SKM-1 treated with dmso at 0.1 percent for 144 hours (cell line): ENCODE data around the gene RAET1G.
"Not testable (repeated sequence)": the region's sequence is repeated elsewhere in the genome, so short reads cannot be mapped to it uniquely, and the experiment has no call there.

Source experiments
- DNase-seq: peaks from one replicate; lab custom pipeline; 2025; ENCODE audit not compliant: unreplicated experiment; lab: John Stamatoyannopoulos, UW

RAET1G gene

DNA sequence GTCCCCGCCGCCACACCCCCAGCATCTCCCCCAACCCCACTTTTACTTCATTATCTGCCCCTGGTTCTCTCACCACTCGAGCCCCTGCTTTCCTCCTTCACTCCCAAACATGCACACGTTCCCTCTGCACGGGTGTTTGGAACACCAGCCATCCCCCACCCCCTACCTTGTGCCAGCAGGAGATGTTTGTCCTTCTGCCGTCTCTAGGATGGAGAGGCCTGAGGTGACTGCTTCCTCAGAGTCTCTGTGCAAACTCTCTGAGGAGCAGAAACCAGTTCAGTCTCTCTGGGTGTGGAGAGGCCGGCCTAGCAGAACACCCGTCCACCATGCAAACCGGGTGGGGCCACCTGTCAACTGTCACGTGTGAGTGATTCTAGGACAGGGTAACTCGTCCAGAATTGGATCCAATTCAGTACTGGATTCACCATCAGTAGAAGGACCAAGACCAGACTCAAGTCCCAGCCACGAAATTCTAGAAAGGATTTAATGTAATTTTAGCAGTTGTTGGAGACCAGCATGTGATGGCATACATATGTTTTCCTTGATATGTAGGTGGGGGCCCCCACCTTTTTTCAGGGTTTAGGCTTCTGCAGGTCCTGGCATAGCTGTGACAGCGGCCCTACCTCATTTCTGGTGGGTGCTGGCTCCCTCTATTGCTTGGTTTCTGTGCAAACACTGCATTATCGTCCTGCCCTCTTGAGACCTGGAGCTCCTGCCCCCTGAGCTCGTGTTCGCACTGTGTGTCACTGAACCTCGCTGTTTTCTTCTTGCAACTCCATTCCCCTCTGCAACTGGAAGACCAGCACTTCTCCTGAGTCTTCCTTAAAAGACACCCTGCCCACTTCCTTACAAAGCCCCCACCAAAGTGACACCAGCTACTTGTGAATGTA lies 24.8 kb downstream of the RAET1G start, which contains the start of gene RAET1E:
TSS of gene RAET1E (minus strand) at position 259 of the 890 bp plus-strand sequence. CDS start 7,212 bp downstream, outside the sequence.
- DNase-seq: no peak

DNA sequence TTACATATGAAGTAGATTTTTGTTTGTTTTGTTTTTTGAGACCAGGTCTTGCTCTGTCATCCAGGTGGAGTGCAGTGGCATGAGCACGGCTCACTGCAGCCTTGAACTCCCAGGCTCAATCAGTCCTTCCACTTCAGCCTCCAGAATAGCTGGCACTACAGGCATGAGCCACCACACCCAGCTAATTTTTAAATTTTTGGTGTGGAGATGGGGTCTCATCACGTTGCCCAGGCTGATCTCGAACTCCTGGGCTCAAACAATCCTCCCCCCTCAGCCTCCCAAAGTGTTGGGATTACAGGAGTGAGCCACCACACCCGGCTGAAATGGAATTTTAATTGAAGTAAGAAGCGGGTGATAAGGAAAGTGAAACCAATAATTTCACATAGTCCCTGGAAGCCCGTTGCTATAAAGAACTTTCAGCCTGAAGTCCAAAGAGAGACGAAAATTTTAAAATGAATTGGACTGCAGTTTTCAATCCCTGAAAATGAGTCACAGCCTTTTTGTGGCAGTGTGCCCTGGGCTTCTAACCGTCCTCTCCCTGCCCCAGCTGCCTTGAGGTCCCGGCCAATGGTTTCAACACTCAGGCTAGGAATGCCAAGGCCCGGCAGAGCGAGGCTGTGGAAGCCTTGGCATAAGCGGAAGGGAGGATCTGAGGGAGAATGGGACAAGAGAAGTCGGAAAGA lies 25.8 kb downstream of the RAET1G start:
- no peak for DNase-seq

GRCh38 chr6:149896491-149896890 lies 26.4 kb downstream of the RAET1G start:
- DNase-seq: no peak

- DNase-seq: no peak
Measured at GRCh38 chr6:149895833-149896271, 27.1 kb downstream of the RAET1G start.

DNA sequence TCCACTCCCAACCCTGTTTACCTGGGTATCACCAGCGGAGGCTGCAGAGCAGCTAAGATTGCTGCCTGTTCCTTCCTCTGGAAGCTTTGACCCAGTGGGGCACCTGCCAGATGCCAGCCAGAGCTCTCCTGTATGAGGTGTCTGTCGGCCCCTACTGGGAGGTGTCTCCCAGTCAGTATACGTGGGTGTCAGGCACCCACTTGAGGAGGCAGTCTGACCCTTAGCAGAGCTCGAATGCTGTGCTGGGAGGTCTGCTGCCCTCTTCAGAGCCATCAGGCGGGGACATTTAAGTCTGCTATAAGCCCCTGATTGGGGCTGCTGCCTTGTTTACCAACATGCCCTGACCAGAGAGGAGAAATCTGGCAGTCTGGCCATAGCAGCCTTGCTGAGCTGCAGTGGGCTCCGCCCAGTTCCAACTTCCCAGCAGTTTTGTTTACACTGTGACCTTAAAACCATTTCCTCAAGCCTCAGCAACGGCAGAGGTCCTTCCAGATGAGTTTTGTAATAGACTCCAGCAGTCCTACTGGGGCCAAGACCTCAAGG lies 27.8 kb downstream of the RAET1G start:
- DNase-seq: no peak

- DNase-seq: not testable (repeated sequence)
Measured at GRCh38 chr6:149891864-149892263, 31.1 kb downstream of the RAET1G start.

DNA sequence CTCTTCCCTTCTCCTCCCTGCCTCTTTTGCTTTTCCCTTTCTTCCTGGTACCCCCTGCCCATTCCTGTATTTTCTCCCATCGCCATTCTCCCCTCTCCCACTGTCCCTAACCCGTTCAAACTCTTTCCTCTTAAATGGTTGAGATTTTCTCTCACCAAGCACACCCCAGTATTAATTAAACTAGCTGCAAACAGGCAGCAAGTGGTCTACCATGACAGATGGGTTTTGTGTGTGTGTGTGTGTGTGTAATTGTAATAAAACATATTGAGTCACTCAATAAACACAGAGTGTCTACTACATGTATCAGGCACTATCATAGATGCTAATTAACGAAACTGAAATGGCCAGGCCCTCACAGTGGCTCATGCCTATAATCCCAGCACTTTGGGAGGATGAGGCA lies 31.7 kb downstream of the RAET1G start:
- no peak for DNase-seq

DNA sequence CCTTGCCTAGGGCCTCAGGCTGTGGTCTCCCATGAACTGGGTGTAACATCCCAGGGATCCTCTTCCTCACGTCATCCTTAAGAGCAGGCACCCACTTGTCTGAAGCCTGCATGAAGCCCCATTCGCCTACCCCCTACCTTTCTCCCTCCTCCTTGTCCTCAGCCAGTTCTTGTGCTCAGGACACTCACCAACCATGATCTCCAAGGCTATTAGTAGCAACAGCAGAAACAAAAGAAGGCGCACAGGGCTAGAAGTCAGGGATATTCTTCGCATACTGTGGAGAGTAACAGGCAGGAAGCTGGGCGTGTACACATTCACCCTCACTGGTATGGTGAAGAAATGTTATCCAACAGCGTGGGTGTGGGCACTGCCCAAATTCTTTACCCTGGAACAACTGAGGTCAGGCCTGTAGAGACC lies 32.3 kb downstream of the RAET1G start:
- no peak for DNase-seq

DNA sequence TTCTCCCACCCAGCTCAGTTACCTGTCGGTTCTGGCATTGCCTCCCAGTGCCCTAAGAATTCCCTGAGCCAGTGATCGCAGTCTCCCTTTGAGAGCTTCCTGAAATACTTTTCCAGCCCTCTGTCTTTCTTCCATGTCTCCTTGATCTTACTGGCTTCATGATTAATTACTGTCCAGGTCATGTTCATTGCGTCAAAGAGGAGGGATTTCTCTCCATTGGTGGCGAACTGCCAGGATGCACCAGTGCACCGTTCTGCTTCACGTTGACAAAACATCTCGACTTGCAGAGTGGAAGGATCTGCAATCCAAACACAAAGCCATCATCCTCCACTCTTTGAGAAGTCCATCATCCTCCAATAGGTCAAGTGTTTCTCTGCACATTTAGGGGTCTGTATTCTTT lies 33.6 kb downstream of the RAET1G start:
- no peak for DNase-seq

- DNase-seq: no peak
Measured at GRCh38 chr6:149888659-149889058, 34.3 kb downstream of the RAET1G start.

GRCh38 chr6:149888093-149888492 lies 34.8 kb downstream of the RAET1G start:
- DNase-seq: no peak

- DNase-seq: no peak
Measured at GRCh38 chr6:149887343-149887742, 35.6 kb downstream of the RAET1G start.

- no peak for DNase-seq
Measured at GRCh38 chr6:149885888-149886287, 37.0 kb downstream of the RAET1G start.

- no peak for DNase-seq
Measured at GRCh38 chr6:149884617-149885016, 38.3 kb downstream of the RAET1G start.

GRCh38 chr6:149884215-149884614 lies 38.7 kb downstream of the RAET1G start:
- DNase-seq: no peak

- no peak for DNase-seq
Measured at GRCh38 chr6:149881860-149882259, 41.1 kb downstream of the RAET1G start.

GRCh38 chr6:149881066-149881766 lies 41.7 kb downstream of the RAET1G start:
- DNase-seq: no peak

DNA sequence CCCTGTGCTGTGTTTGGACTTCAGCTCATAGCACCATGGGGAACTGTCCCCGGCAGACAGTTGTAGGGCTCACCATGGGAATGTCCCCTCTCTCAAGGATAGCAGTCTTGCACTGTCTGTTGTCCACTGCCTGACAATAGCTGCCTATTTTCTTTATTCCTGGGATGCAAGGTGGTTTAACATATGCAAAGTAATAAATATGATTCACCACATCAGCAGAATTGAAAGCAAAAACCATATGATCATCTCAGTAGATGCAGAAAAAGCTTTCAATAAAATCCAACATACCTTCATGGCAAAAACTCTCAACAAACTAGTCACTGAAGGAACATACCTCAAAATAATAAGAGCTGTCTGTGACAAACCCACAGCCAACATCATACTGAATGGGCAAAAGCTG lies 45.3 kb downstream of the RAET1G start:
- no peak for DNase-seq

- DNase-seq: no peak
Measured at GRCh38 chr6:149876241-149876933, 46.5 kb downstream of the RAET1G start.

DNA sequence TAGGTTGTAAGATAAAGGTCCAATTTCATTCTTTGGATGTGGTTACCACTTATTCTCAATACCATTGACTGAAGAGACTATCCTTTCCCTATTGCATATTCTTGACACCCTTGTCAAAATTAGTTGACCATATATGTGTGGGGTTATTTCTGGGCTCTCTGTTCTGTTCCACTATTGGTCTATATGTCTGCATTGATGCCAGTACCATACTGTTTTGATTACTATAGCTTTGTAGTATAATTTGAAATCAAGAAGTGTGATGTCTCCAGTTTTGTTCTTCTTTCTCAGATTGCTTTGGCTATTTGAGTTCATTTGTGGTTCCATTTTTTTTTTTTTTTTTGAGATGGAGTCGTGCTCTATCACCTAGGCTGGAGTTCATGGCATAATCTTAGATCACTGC lies 50.7 kb downstream of the RAET1G start:
- no peak for DNase-seq

- no peak for DNase-seq
Measured at GRCh38 chr6:149871182-149871581, 51.7 kb downstream of the RAET1G start.
